Body of pancreas (tissue), 4 donors: Measurements from ENCODE around the gene TTC28. TPM values are rescaled to one million over a fixed set of nuclear protein-coding genes. Genes with fewer than 3 reads are reported as not detected.

ENCODE experiments used
- ATAC-seq: fragments of 150-250 bp; one replicate; pipeline ENCODE4 v1.9.1; 2016
- DNase-seq, 4 donors: peaks; one replicate each; pipeline ENCODE4 v3.0.0-alpha.2; 2019
- H3K27ac ChIP-seq, 4 donors: fragments of 200-600 bp; sonication (generic); 1 replicate in 3 of 4; 2 replicates in 1 of 4; pipeline versions ENCODE4 v1.5.1 to v1.6.1; 2016 to 2019; ENCODE audit warnings: mild to moderate bottlenecking in 1 of 4, mixed read lengths in 1 of 4, moderate library complexity in 1 of 4
- H3K27me3 ChIP-seq, 2 donors: fragments of 200-600 bp; sonication (generic); one replicate each; pipeline ENCODE4 v1.6.0; 2016; ENCODE audit warnings: mild to moderate bottlenecking in 1 of 2
- H3K36me3 ChIP-seq, 2 donors: fragments of 200-600 bp; sonication (generic); replicated peaks in 1 of 2; 2 replicates each; pipeline ENCODE4 v1.5.1; 2016; ENCODE audit warnings: low read depth in 2 of 2; ENCODE audit not compliant: insufficient read depth in 1 of 2
- H3K4me1 ChIP-seq: fragments of 200-600 bp; sonication (generic); one replicate; pipeline ENCODE4 v1.6.0; 2016
- H3K4me3 ChIP-seq, 2 donors: fragments of 200-600 bp; sonication (generic); 1 replicate in 1 of 2; 2 replicates in 1 of 2; pipeline ENCODE4 v1.5.1; 2016 to 2019
- H3K9me3 ChIP-seq, 3 donors: fragments of 200-600 bp; sonication (generic); 1 replicate in 2 of 3; 2 replicates in 1 of 3; pipeline ENCODE4 v1.5.1; 2016
- POLR2A ChIP-seq, 3 donors: fragments of 450-650 bp; IDR thresholded peaks; one replicate each; pipeline ENCODE4 v1.6.1; 2016; ENCODE audit warnings: antibody characterized with exemption in 3 of 3, mild to moderate bottlenecking in 2 of 3
- WGBS, 2 donors: methylation state at CpG; one replicate each; pipeline ENCODE4 v1.1.5; 2017; 5-methylcytosine and 5-hydroxymethylcytosine counted together
- intact Hi-C: fragments of 100-400 bp; cut with DNase I; formaldehyde crosslinking; loops from one replicate; pipeline ENCODE4 v1.15.1; 2023
- microRNA-seq, 2 donors: library from miRNA; unstranded; fragments of <30 nt; microRNA quantifications; one replicate each; pipeline ENCODE4, GENCODE V29; 2016; ENCODE audit warnings: borderline number of aligned reads in 2 of 2, borderline replicate concordance in 2 of 2
- small RNA-seq: library from RNA; depleted of rRNA; stranded (forward); fragments of <200 nt; gene quantifications from one replicate; pipeline ENCODE3, GENCODE V24; 2016
- total RNA-seq, 2 donors: library from RNA; depleted of rRNA; stranded (reverse); fragments of >200 nt; gene quantifications; one replicate each; pipeline ENCODE4 v1.1.0, GENCODE V29; 2016
- TF ChIP-seq, protein P1 (sequence below), 7 experiments: fragments of 450-650 bp in 4 of 7; fragments of 200-600 bp in 3 of 7; sonication (generic) in 3 of 7; IDR thresholded peaks; one replicate each; pipeline ENCODE4 v1.5.1; 2016 to 2019; ENCODE audit warnings: antibody characterized with exemption in 7 of 7

The TTC28 gene
- total RNA-seq, 2 donors from 2014 or later = 21.0 to 87.3 TPM

DNA sequence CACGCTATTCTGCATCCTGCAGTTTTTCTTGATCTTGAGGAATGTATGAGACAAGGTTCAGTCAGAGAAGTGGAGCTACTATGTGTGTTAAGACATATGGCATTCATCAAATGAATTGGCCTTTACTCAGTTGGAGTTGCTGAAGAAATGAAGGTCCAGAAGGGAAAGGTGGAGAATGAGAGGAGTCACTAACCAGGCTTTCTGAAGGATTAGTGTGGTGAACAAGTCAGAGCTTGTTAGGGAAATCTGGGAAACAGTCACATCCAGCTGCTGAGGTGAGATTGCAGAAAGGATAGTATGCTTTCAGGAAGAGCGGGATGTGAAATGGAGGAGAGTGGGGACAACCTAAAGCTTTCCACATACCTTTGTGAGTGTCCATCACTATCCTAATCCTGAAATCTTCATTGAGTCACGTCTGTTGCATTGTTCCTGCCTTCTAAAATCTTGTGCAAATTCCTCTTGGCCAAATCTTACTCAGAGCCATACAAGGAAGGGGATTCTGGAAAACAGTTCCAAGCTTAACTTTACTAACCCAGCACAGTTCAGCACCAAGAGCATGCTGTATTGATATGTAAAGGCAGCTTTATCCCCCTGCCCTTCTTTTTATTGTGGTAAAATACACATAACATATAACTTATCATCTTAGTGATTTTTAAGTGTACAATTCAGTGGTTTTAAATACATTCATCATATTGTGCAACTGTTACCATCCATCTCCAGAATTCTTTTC lies 749.1 kb downstream of the TTC28 start:
- no peak overlapping the region for H3K4me3 ChIP-seq
- peaks cover 6% of the 10 kb centered on the region for H3K4me1 ChIP-seq
- DNase-seq = no peak
- no peaks in the 10 kb centered on the region for H3K27me3 ChIP-seq
- H3K9me3 ChIP-seq = no peaks in the 10 kb centered on the region
- no peak for ATAC-seq
- WGBS, 2 donors = 77 to 82% methylated on average over 3 of the region's 3 CpGs
- intact Hi-C loops = no loop called here
- TF ChIP-seq, protein P1, sequence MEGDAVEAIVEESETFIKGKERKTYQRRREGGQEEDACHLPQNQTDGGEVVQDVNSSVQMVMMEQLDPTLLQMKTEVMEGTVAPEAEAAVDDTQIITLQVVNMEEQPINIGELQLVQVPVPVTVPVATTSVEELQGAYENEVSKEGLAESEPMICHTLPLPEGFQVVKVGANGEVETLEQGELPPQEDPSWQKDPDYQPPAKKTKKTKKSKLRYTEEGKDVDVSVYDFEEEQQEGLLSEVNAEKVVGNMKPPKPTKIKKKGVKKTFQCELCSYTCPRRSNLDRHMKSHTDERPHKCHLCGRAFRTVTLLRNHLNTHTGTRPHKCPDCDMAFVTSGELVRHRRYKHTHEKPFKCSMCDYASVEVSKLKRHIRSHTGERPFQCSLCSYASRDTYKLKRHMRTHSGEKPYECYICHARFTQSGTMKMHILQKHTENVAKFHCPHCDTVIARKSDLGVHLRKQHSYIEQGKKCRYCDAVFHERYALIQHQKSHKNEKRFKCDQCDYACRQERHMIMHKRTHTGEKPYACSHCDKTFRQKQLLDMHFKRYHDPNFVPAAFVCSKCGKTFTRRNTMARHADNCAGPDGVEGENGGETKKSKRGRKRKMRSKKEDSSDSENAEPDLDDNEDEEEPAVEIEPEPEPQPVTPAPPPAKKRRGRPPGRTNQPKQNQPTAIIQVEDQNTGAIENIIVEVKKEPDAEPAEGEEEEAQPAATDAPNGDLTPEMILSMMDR (IDR thresholded peaks at IDR 0.05) = no peak
- no peak for TF ChIP-seq POLR2A (IDR thresholded peaks at IDR 0.05)
- H3K36me3 ChIP-seq = no peaks in the 10 kb centered on the region
- no peak overlapping the region for H3K27ac ChIP-seq

Small RNA genes lying within 50 kb of the gene (microRNA-seq; reads per million reads assigned to microRNA genes)
- 0 reads per million in 2 donors for gene MIR5739

Small RNA genes lying within 50 kb of the gene (small RNA-seq; reads per million reads assigned to genes)
- not detected for gene MIR5739
- not detected for gene RF00019
- not detected for gene RF00150
- gene RF02200 = not detected
- not detected for gene RN7SL162P

Other genes starting within 250 kb of the TTC28 start
- gene CHEK2, start 62.0 kb upstream of the TTC28 start, total RNA-seq = 1 to 10 TPM in 1 of 2 donors, under 1 TPM in 1; 0.66 to 2.1 TPM
- gene HSCB, start 62.2 kb upstream of the TTC28 start, total RNA-seq = 10 to 100 TPM; 11.7 to 14.2 TPM
- 10 to 100 TPM; 13.8 to 16.3 TPM for gene CCDC117, start 92.9 kb upstream of the TTC28 start, total RNA-seq
- gene XBP1, start 120.7 kb upstream of the TTC28 start, total RNA-seq = 100 to 1,000 TPM; 642 to 771 TPM
- 1 to 10 TPM; 7.8 to 8.6 TPM for gene ZNRF3, start 203.7 kb upstream of the TTC28 start, total RNA-seq